Right lobe of liver (tissue), 4 donors: ENCODE measurements around the gene DDX39A.

Experiments
- CTCF ChIP-seq, 4 donors: fragments of 200-600 bp in 3 of 4; fragments of 450-650 bp in 1 of 4; IDR thresholded peaks; one replicate each; pipeline versions ENCODE4 v1.5.1 to v1.8.0; 2016 to 2022; ENCODE audit warnings: antibody characterized with exemption in 4 of 4, mild to moderate bottlenecking in 2 of 4
- POLR2A ChIP-seq: fragments of 450-650 bp; IDR thresholded peaks from one replicate; pipeline ENCODE4 v1.6.1; 2017; ENCODE audit warnings: antibody characterized with exemption, mild to moderate bottlenecking
- donor health status: DM: no; HTN: no; CAD: no.
- donor health status: DM: no; HTN: no; CAD: no.
- donor health status: DM: no; HTN: yes; CAD: no.

DNA sequence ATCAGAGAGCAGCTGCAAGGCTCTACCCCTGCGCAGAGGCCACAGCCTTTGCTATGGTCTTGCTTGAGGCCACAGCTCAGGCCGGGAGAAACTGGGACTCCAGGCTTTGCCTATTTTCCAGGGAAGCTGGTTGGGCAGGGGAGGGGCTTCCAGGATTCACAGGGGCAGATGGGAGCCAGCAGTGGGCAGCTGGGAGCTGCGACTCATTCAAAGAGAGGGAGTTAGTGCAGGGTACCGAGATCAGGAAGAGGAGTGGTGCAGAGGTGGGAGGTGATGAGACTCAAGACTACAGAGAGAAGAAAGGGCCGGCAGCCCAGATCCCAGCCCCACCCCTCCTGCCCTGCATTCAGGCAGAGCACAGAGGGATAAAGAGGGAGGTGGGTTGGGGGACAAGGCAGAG, 25.8 kb downstream of the DDX39A start:
- no peak for TF ChIP-seq POLR2A
- TF ChIP-seq CTCF (IDR thresholded peaks at IDR 0.05) = no peak
